HG02852 (cell line): Measurements from ENCODE around the gene ADAM33.

Source experiments
- ATAC-seq: cut with Tn5 transposase; IDR thresholded peaks from one replicate; pipeline ENCODE4 v1.9.1; 2021; ENCODE audit warnings: mild to moderate bottlenecking, moderate library complexity; ENCODE audit not compliant: unreplicated experiment

ADAM33 gene

DNA sequence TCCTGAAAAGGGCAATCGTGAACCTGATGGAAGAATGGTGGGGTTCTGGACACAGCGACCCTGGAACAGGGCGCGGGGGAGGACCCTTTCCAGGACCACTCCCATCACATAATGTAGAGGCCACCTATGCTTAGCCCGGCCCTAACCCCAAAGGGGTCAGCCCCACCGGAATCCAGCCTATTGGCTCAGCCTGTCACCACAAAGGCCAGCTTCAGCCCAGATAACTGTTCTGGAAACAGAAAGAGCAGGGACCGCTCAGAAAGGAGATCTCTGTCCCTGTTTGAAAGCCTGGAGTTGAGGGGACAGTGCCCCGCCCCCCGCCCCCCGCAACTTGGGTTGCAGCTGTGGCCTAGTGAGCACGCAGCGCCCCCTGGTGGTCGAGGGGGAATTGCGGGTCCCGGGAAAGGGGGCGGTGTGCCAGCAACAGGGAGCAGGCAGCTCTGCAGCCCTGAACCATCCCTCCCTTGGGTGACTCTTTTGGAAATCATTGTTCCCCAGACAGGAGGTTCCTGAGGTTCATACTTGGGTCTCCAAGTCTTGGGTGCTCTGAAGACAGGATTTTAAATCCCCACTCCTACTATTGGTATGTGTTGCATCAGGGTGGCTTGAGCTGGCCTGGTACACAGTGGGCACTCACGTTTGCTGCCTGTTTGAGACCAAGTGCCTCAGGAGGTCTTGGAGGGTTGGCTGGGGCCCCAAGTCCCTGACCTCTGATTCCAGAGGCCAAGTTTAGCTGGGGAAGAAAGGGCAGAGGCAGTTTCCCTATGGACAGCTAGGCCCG, 29.1 kb upstream of the ADAM33 start:
- no peak for ATAC-seq

DNA sequence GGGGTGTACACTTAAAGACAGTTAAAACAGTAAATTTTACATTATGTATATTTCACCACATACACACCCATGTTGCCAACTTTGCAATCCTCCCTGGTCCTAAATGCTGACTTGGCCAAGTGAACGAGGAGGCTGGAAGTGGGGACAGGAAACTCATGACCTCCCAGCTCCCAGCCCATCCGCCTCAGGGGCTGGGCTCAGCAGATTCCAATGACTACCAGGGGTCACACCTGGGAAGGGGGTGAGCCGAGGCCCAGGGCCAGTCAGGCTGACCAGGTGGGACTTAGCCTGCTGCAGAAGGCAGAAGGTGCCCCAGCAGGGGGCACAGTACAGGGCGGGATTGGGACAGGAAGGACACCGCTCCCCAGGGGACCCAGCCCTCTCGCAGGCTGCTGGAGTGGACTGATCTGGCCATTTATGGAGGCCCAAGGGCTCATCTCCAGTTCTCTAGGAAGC, 28.2 kb upstream of the ADAM33 start:
- ATAC-seq, result no peak

DNA sequence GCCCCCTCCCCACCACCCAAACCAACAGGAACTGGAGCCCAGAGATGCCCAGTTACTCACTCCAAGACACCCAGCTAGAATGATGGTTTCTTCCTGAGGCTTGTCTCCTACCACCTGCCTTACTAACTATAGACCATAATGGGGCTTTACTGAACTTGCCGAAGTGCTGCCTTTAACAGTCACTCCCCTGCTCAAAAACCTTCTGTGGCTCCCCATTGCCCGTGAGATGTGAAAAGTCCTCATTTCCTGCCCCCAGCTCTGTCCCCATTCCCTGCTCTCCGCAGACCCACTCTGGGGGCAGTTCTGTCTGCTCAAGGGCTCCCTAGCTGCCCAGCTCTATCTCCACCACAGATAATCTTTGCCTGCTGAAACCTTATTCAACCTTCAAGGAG, 25.7 kb upstream of the ADAM33 start:
- no peak for ATAC-seq

DNA sequence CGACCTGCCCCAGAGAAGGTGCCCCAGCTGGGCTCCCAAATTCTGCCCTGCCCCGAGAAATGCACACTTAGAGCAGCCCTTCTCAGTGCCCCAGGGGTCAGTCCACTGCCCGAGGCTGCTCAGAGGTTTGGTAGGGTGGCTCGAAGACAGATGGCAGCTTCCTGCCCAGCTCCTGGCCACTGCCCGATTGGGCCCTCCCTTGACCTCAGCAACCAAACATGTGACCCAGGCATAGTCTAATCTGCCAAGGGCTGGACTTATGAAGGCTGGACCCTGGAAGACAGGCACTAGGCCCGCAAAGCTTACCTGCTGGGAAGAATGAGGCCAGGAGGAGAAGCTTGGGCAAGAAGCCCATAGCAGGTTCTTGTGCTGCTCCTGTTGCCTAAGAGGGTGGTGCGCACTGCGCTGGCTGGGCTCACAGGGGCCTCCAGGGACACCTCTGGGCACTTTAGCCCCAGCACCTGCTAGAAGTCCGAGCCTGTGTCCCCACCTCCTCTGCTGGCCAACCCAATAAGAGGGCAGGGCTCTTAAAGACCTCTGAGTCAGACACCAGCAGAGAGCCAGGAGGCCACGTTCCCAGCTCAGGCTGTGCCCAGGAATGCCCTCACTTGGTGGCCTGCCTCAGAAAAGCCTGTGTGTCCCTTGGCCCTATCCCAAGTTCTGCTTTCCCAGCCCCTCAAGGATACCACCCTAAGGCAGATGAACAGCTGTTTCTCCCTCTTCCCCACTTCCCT, 25.1 kb upstream of the ADAM33 start:
- ATAC-seq, result no peak

DNA sequence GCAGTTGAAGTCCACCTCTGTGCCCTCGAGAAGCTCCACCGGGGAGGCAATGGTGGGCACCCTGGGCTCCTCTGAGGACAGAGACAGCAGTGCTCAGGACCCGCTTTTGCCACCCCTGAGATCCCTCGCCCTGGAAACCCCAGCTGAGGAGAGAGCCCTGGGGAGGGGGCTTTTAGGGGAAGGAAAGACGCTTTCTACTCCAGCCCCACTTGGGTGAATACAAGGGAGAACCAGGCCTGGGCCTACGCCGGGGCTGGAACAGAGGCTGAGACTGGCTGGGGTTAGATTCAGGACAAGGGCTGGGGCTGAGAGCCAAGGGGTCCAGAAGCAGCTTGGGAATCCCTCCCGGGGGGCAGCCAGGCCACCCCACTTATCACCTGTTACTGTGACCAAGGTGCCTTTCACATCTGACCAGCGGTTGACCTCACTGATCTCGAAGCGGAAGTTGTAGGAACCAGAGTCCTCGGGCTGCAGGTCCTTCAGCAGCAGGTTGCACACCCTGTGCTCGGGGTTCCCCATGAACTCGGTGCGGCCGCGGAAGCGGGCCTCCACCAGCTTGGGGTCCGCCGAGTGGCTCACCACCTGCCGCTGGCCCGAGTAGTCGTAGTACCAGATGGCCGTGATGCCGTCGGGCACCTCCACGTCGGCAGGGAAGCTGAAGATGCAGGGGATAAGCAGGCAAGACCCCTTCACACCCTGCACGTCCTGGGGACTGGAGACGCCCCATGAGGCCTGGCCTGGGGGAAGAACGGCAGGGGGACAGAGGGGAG, 24.3 kb upstream of the ADAM33 start:
- no peak for ATAC-seq

DNA sequence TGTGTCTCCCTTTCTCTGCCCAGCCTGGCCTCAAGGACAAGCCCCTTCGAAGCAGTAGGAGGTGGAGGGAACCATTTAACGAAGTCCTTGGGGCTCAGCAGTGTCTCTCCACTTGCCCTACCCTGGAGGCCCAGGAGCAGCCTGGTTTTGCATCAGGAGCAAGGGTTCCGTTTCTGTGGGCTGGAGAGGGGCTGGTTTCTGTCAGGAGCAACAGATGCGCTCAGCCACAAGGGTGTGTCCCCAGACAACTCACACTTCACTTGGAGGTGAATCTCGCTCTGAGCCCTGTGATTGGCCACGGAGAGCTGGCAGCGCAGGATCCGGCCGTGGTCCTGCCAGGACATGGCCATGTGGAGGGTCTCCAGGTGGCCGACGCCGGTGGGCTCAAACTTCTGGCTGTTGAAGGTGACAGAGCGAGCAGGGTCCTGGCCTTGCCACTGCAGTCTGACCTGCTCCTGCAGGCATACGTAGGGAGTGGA, 23.7 kb upstream of the ADAM33 start:
- no peak for ATAC-seq

DNA sequence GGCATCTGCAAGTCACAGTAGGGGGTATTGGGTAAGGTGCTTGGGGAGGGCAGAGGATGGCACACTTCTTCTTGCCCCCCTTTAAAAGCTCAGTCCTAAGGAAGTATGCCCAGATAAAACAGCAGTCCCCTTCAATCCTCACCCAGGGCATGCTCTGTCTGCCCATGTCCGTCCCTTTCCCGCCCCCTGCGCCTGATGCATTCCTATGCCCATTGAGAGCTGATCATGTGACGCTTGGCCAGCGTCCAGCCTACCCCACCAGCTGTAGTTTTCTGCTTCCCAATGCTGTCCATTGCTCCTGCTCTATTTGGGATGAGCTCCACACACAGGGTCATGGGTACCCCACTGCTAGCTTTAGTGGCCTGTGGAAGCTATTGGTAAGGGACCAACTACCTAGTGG, 22.3 kb upstream of the ADAM33 start:
- no peak for ATAC-seq

DNA sequence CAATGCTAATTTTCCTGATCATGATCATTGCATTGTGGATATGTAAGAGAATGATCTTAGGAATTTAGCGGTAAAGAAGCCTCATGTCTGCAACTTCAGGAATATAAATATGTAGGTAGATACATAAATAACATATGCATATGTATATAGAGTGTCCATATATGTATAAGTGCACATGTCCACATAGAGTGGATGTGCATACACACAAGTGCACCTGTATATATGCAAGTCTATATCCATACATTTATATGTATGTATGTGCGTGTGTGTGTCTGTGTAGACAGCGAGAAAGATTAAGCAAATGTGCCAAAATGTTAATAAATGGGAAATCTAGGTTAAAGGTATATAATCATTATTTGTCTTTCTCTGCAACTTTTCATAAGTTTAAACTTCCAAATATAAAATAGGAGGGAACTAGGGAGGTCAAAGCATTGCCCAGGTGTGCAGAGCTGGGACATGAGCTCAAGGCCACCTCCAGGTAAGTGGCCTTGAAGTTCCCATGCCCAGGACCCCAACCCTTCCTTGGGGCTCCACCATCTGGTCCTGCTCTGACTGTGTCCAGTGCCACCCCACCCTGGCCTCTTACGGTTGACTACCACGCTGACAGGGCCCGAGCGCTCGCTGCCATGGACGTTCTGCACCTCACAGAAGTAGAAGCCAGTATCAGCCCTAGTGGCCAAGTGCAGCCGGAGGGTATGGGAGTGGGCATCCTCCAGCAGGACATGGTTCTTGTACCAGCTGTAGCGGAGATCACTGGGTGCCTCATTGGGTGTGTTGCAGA, 21.0 kb upstream of the ADAM33 start:
- ATAC-seq, result no peak

DNA sequence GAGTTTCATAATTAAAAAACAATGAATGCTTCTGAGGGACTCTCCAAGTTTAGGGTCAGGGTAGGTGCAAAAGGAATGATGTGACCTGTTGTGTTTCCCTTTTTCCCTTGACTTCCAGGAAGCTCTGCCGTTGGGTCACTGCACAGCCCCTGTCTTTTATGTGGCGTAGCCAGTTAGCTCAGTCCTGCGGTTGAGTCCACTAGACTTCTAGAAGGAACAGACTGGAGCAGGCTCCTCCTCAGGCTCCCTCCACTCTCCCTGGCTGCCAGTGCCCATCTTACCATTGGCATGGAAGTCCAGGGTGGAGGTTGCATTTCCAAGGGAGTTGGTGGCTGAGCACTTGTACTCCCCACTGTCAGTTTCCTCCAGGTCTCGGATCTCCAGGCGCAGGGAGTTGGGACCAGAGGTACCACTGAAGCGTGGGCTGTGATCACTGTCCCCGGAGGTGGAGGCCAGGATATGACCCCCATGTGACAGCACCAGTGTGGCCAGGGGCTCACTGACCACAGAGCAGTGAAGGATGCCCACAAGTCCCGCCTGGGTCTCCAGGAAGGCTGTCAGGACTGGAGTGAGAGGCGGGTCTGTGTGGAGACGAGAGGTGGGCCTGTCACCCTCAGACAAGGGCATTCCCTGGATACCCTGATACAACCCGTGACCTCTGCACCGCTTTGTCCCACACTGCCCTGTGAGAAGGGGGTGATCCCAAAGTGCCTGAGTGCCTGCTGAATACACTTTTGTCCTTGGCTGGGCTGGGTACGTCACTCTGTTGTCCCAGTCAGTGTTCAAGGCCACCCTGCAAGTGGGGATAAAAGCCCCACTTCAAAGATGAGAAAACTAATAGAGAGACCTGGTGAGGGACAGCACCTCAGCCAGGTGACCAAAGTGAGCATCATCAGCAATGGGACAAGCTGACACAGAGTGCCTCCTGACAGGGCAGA, 19.5 kb upstream of the ADAM33 start:
- ATAC-seq, result no peak

DNA sequence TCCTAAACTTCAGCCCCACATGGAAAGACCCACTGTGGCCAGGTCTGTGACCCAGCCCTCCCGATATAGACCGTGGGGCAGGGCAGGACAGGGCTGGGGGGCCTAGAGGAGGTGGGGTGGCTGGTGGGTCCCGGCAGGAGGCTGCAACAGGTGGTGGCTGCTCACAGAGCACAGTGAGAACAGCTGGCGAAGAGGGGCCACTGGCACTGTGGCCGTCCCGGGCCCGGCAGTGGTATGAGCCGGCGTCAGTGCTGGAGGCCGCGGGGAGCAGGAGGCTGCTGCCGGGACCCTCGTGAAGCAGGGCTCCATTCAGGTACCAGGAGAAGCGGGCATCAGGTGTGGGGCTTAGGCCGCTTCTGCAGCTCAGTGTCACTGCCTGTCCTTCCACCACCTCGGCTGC, 17.2 kb upstream of the ADAM33 start:
- ATAC-seq, result no peak

DNA sequence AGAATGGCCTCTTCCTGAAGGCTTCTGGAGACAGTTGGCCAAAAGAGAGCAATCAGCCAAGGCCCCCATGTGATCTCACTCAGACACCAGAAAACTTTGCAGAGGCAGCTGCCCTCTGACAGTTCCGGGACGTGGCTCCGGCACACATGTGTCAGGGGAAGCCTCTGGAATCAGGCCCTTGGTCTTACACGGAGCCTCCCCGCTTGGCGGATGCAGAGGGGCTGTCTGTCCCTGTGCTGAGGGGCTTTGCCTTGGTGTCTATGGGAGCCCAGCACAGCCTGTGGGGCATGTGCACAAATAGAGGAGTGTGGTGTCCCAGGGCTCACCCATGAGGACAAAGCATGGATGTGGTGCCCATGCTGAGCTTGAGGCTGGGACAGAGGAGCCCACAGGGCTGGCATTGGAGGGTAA, 16.8 kb upstream of the ADAM33 start:
- ATAC-seq, result no peak

DNA sequence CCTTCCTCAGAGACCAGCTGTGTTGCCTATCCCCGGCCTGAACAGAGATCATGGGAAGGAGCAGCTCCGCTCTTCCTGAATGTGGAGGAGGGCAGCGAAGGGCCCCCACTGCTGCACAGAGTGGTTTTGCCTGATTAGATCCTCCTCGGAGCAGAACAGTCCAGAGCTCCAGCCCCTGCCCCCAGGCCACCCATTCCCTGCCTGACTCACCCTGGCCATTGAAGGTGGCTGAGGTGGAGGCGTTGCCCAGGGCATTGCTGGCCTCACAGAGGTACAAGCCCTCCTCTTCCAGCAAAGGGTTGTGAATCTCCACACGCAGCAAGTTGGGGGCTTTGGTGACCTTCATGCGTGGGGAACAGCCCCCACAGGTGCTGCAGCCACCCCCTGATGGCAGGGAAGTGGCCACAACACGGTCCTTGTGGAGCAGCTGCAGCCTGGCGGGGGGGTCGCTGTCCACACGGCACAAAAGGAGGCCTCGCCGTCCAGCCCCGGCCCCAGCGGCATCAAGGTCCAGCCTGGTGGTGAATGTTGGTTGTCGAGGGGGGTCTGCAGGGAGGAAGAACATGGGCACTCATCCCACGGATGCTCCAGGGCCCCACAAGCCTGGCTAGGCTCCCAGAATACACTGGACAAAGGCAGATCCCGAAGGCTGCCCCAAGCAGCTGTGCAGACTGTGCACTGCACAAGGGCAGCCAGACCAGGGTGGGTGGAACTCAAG, 15.9 kb upstream of the ADAM33 start:
- no peak for ATAC-seq

DNA sequence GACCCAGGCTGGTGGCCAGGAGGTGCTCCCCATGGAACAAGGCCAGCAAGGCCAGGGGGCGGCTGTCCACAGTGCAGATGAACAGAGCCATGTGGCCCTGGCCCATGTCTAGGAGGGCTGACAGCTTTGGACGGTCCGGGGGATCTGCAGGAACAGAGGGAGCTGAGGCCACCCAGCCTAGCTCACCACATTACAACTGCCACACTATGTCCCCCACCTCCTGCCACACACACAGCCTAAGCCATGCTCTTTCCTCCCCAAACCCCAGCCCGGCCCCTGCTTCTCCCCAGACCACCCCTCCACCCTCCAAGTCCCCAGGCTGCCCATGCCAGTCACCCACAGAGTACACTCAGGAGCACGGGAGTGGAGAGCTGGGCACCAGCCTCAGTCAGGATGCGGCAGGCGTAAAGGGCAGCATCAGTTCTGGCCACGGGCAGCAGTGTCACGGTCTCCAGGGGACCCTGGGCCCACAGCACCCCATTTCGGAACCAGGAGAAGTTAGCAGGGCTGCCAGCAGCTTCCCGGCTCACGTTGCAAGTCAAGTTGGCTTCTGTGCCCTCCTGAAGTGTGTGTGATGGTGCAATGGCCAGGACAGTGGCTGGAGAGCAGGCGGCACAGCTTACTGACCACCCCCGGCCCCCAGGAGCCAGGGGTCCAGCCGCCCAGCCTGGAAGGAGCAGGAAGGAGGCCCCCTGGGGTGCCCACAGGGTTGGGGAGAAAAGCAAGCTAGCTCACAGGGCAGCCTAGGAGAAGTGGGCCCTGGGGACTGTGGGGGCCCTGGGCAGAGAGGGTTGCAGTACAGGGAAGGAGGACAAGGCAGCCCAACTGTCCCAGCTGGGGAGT, 15.2 kb upstream of the ADAM33 start:
- no peak for ATAC-seq

DNA sequence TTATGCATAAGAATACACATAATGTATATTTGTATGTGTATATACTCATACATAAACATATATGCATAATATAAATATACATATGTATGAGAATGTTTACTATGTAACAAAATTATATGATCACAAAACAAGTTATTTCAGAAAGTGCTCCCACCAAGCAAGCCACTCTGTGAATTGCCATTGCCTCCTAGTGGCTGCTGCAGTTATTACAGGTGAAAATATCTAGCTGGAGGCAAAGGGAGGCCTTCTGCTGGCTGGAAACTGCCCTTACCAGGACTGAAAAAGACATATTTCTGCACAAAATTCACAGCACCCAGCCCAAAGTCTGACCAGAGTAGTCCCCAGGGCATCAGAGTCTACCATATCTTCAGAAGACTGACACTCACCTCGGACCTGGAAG, 14.4 kb upstream of the ADAM33 start:
- no peak for ATAC-seq

DNA sequence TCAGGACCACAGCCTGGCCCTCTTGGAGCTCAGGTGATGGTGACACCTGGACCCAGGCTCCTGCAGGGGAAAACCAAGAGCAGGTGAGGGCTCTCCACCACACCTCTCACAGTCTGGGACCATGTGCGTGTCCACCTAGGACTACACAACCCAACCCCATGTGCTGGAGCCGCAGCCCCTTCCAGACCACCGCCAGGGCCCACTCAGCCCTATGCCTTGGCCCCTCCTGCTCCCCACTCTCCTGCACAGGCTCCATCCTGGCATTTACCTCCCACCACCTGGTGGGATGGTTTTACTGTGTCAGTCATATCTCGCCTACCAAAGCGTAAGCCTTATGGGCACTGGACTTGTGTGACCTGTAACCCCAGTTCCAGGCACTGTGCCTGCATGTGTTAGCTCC, 13.1 kb upstream of the ADAM33 start:
- no peak for ATAC-seq

DNA sequence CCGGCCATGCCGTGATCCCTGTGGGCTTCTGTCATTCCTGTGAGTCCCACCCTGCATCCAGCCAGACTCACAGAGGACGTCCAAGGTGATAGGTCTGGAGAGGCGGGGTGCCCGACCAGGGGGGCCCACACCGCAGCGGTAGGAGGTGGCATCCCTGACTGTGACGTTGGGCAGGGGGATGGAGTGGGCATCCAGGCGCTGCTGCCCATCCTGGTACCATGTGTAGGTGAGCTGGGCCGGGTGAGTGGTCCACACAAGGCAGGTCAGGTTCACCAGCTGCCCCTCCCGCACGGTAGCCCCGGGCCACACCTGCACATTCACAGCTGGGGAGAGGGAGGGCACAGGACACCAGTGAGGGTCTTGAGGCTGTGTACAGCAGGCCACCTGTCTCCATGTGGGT, 11.6 kb upstream of the ADAM33 start:
- ATAC-seq, result no peak

DNA sequence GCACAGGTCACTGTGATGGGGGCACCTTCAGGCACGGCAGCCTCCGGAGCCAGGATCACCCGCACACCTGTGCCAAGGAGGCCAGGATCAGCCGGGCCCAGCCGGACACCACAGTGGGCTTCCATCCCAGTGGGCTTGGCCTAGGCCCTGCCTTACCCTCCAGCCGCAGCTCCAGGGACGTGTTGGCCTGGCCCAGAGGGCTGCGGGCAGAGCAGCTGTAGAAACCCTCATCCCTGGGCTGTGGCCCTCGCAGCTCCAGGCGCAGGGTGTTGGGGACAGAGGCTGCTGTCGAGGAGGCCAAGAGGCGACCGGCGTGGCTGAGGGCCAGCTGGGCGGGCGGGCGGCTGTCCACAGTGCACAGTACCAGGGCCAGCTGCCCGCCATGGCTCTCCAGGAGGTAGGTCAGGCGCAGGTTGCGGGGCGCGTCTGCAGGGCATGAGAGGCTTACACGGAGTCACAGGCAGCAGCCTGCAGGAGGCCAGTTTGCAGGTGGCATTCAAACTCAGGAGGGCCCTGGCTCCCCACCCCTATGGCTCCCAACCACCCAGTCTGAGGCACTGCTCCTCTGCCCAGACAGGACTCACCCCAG, 11.0 kb upstream of the ADAM33 start:
- no peak for ATAC-seq

DNA sequence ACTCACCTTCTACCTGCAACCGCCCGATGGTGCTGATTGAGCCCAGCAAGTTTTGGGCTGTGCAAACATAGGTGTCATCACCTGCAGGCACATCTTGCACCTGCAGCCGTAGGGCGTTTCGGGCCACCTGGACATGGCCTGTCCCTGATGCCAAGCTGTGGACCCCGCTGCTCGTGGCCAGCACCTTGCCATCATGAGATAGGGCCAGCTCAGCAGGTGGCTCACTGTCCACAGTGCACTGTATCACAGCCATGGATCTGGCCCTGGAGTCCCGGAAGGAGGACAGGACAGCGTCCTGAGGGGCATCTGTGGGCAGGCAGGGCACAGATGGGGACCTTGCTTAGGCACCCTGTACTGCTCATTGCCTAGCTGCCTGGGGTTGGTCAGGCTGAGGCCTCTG, 10.1 kb upstream of the ADAM33 start:
- no peak for ATAC-seq
